NT2/D1 (cell line): ENCODE data around the gene CEP43.

Experiments
- DNase-seq: peaks from one replicate; pipeline ENCODE4 v3.0.0-alpha.2; 2011; ENCODE audit warnings: low read depth, low spot score
- H3K27me3 ChIP-seq: 2 replicates; pipeline ENCODE4 v1.6.0; 2011; ENCODE audit warnings: mild to moderate bottlenecking; ENCODE audit not compliant: insufficient read length, insufficient read depth
- H3K36me3 ChIP-seq: 2 replicates; pipeline ENCODE4 v1.6.1; 2011; ENCODE audit warnings: mild to moderate bottlenecking, low read length, mixed read lengths; ENCODE audit not compliant: insufficient read depth, insufficient read length
- H3K4me1 ChIP-seq: 2 replicates; pipeline ENCODE4 v1.5.1; 2011; ENCODE audit not compliant: insufficient read depth, insufficient read length
- H3K4me3 ChIP-seq: 2 replicates; pipeline ENCODE4 v1.5.1; 2011; ENCODE audit warnings: low read depth; ENCODE audit not compliant: insufficient read length
- H3K9ac ChIP-seq: 2 replicates; pipeline ENCODE4 v1.6.0; 2011; ENCODE audit warnings: low read depth; ENCODE audit not compliant: insufficient read length
- H3K9me3 ChIP-seq: 2 replicates; pipeline ENCODE4 v1.5.1; 2011; ENCODE audit warnings: mild to moderate bottlenecking, low read length; ENCODE audit not compliant: insufficient read depth
- SUZ12 ChIP-seq: IDR thresholded peaks from 2 replicates; pipeline ENCODE4 v1.6.1; 2011; ENCODE audit not compliant: insufficient read length, insufficient read depth; ENCODE audit errors: extremely low read depth
- YY1 ChIP-seq: IDR thresholded peaks from 2 replicates; pipeline ENCODE4 v1.6.1; 2011; ENCODE audit not compliant: insufficient read length, insufficient read depth
- ZNF274 ChIP-seq: IDR thresholded peaks from 2 replicates; pipeline ENCODE4 v1.6.1; 2011; ENCODE audit warnings: mild to moderate bottlenecking, low read depth, low read length

CEP43 gene

DNA sequence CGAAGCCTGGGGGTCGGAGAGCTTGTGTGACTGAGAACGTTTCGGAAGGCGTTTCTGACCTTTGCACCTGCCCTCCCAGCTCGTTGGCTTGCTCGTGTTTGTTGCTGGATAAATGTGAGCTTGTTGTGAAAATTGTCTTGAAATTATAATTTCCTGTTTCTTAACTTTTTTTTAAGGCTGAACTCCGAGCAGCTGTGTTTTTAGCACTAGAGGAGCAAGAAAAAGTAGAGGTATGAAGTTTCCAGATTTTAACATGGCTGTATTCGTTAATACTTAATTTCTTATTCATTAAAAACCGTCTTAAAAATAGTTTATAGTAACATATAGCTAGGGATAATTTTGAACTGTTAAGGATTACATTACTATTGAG, 672 bp downstream of the CEP43 start:
- no peak for TF ChIP-seq SUZ12
- no peak for TF ChIP-seq YY1
- no peak for TF ChIP-seq ZNF274
- peaks cover 70% of the 10 kb centered on the region for H3K36me3 ChIP-seq
- peak overlapping the region; percentile 99 for H3K9ac ChIP-seq
- H3K4me3 ChIP-seq = peak overlapping the region; percentile 88
- no peaks in the 10 kb centered on the region for H3K9me3 ChIP-seq
- H3K4me1 ChIP-seq = peaks cover 5% of the 10 kb centered on the region
- no peaks in the 10 kb centered on the region for H3K27me3 ChIP-seq
- DNase-seq = no peak

DNA sequence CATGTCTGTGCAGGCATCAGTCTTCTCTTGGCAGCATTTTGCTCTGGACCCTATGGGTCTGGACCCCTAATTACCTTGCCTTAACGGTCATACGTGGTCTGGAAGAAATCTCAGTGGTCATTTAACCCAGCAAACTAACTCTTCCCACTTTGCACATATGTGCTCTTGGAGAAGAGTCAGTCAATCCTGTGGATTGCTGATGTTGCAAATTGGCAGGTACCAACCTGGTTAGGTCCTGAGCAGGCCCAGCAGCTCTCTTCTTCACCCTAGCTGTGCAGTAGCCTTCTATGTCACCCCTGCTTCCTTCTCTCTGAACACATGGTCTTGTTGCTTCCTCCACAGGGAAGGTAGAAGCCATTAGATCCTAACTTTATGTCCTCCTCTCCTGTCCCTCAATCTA, 1.6 kb downstream of the CEP43 start:
- no peak overlapping the region for H3K9ac ChIP-seq
- peaks cover 5% of the 10 kb centered on the region for H3K4me1 ChIP-seq
- no peaks in the 10 kb centered on the region for H3K9me3 ChIP-seq
- H3K27me3 ChIP-seq = no peaks in the 10 kb centered on the region
- TF ChIP-seq SUZ12 = no peak
- TF ChIP-seq YY1 = no peak
- no peak for TF ChIP-seq ZNF274
- peak overlapping the region; percentile 88 for H3K4me3 ChIP-seq
- no peak for DNase-seq
- H3K36me3 ChIP-seq = peaks cover 72% of the 10 kb centered on the region

DNA sequence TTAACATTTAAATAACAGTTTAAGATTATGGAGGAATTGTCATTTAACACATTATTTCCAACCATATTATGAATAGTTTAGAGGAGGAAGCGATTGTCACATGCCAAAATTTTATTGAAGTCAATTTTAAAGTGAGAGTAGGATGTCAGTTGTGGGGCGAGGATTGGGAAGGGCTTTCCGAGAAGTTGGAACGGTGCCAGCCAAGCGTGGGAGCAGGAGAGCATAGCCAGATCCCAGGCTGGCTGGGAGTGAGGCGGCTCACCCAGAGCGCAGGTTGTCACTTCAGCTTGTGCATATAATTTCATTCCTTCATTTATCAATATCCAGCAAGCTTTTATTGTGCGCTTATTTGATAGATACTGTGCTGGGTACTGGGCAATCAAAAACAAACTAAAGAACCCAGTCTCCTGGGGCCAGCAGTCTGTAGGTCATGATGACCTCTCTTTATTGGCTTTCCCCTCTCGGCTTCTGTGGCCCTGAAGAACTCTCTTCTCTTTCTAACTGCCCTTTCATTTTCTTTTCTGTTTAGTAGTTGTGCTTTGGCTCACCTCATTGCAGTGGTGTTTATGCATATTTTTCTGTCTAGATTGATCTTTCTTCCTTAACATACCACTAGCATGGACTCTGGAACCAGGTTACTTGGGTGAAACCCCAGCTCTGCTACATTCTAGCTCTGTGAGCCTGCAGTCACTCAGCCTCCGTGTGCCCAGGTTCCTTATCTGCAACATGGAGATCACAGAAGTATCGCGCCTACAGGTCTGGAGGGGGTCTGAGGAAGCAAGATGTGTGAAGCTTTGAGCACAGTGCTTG, 6.4 kb downstream of the CEP43 start:
- Histone ChIP-seq H3K9me3 (no peaks in the 10 kb centered on the region), H3K9ac (no peak overlapping the region), H3K36me3 (peaks cover 78% of the 10 kb centered on the region), H3K4me3 (no peak overlapping the region), H3K27me3 (no peaks in the 10 kb centered on the region), H3K4me1 (no peaks in the 10 kb centered on the region)
- DNase-seq = no peak
- TF ChIP-seq ZNF274 (no peak), SUZ12 (no peak)

DNA sequence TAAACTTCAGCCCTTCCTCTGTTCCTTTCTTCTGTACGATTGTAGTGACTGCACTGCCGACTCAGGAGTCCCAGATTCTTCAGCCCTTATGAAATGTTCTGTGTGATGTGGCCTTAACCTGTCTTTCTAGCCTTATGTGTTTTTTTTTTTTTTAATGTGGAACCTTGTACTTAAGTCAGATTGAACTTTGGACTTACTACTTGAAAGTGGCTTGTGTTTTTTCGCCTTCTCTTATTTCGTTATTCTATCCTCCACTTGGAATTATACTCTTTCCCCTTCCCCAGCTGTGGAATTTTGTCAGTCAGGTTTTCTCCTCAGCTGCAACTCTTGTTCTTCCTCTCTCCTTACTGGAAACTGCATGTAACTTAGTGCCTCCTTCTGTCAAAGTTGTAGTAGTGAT, 8.8 kb downstream of the CEP43 start:
- DNase-seq = no peak
- Histone ChIP-seq H3K36me3 (peaks cover 81% of the 10 kb centered on the region), H3K4me1 (no peaks in the 10 kb centered on the region), H3K4me3 (no peak overlapping the region), H3K9me3 (no peaks in the 10 kb centered on the region), H3K9ac (no peak overlapping the region), H3K27me3 (no peaks in the 10 kb centered on the region)
- TF ChIP-seq SUZ12 (no peak), YY1 (no peak)

DNA sequence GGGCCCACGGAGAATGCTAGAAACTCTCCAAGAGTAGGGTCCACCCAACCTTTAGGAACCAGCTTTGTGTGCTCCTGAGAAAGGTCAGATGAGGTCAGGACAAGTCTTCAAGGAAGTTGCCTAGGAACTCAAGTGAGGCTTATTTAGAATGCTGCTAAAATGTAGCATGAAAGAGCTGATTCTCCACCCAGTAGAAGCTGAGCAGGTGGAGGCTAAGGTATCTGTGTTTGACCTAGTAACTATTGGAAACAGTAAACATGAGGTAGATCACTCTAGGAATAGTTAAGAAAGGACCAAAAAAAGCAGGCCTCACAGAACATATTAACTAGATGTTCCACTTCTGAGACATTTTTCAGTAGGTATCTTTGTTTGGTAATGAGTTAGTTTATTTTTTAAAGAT, 13.9 kb downstream of the CEP43 start:
- TF ChIP-seq ZNF274 = no peak
- TF ChIP-seq SUZ12 = no peak
- TF ChIP-seq YY1 = no peak
- H3K4me3 ChIP-seq = no peak overlapping the region
- no peaks in the 10 kb centered on the region for H3K27me3 ChIP-seq
- H3K4me1 ChIP-seq = no peaks in the 10 kb centered on the region
- H3K9ac ChIP-seq = no peak overlapping the region
- peaks cover 63% of the 10 kb centered on the region for H3K36me3 ChIP-seq
- no peak for DNase-seq
- H3K9me3 ChIP-seq = no peaks in the 10 kb centered on the region

DNA sequence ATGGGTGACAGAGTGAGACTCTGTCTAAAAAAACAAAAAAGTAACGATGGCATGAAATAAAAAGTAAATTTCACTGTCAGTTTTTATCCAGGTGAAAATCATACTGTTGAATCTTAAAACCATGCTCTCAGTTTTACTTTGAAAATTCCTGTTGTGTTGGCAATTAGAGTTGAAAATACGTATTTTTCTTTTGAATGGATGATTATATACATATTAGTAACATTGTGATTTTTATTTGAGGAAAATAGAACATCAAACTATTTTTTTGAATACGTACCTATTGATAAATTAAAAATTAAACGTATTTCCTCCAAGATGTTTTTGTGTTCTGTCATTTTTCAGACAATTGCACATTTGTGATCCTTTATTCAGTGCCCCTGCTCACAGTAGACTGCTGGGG, 14.7 kb downstream of the CEP43 start:
- Histone ChIP-seq H3K9me3 (no peaks in the 10 kb centered on the region), H3K4me3 (no peak overlapping the region), H3K36me3 (peaks cover 63% of the 10 kb centered on the region), H3K9ac (no peak overlapping the region), H3K27me3 (no peaks in the 10 kb centered on the region), H3K4me1 (no peaks in the 10 kb centered on the region)
- DNase-seq = no peak
- TF ChIP-seq SUZ12 (no peak), ZNF274 (no peak), YY1 (no peak)

DNA sequence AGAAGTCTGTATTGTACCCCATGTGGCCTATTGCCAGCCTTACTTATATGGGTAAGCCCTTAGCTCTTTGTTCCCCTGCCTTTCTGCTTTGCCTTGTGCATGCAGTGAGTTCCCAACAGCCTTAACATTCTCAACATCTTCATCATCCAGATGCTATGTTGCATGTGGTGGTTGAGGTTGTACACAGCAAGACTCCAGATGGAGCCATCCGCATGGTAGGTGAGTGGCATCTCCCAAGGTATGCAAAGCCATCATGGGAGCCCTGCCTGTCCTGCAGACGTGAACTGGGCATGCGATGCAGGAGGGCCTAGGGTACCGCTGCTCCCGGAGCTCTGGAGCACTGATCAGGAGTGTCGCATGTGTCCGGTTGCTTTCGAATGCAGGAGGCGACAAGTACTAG, 16.1 kb downstream of the CEP43 start:
- no peak for DNase-seq
- H3K4me1 ChIP-seq = no peaks in the 10 kb centered on the region
- no peaks in the 10 kb centered on the region for H3K9me3 ChIP-seq
- no peaks in the 10 kb centered on the region for H3K27me3 ChIP-seq
- H3K4me3 ChIP-seq = no peak overlapping the region
- H3K9ac ChIP-seq = no peak overlapping the region
- H3K36me3 ChIP-seq = peaks cover 62% of the 10 kb centered on the region
- TF ChIP-seq SUZ12 (no peak), ZNF274 (no peak), YY1 (no peak)

DNA sequence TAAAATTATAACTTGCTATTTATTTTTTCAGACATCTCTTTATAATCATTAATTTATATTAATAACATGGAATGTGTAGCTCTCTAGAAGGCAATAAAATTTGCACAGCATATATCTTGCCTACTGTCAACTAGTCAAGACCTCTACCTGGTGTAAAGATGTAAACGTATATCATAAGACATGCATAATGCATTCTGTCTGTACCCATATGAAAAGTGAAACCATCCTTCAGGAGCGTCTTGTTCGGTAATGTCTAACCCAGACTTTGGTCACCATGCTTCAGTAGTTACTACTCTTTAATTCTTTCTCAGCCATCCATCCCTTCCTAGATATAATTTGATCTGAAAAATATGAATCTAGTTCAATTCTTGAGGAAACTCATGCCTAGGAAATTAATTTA, 21.0 kb downstream of the CEP43 start:
- TF ChIP-seq SUZ12 (no peak), YY1 (no peak), ZNF274 (no peak)
- Histone ChIP-seq H3K36me3 (peaks cover 57% of the 10 kb centered on the region), H3K9me3 (no peaks in the 10 kb centered on the region), H3K4me3 (no peak overlapping the region), H3K9ac (no peak overlapping the region), H3K27me3 (no peaks in the 10 kb centered on the region), H3K4me1 (no peaks in the 10 kb centered on the region)
- no peak for DNase-seq
